ENCODE results near the gene SLC25A25.
A peak's percentile ranks its signal among the peaks of the same experiment; 100 is the strongest.

The SLC25A25 gene

GRCh38 chr9:128072144-128073021 is 4.4 kb downstream of the SLC25A25 start:
- peak in 1 of 3 experiments; percentile 55 for DNase-seq (ENCODE audit: low read depth in 3 of 3)

GRCh38 chr9:128073253-128073886 is 5.3 kb downstream of the SLC25A25 start:
- DNase-seq (ENCODE audit: low read depth in 3 of 3), result no peak

- no peak for DNase-seq (ENCODE audit: low read depth in 3 of 3)
These were observed 9.9 kb downstream of the SLC25A25 start for GRCh38 chr9:128077847-128078503.

- no peak for DNase-seq (ENCODE audit: low read depth in 3 of 3)
These were observed 10.7 kb downstream of the SLC25A25 start for GRCh38 chr9:128078504-128079434.

- DNase-seq (ENCODE audit: low read depth in 3 of 3), result no peak
These were observed 12.2 kb downstream of the SLC25A25 start for GRCh38 chr9:128080206-128080605.

GRCh38 chr9:128081056-128081455 is 13.0 kb downstream of the SLC25A25 start:
- DNase-seq (ENCODE audit: low read depth in 3 of 3), result no peak

GRCh38 chr9:128082151-128082550 is 14.1 kb downstream of the SLC25A25 start:
- DNase-seq (ENCODE audit: low read depth in 3 of 3), result no peak

GRCh38 chr9:128084746-128085145 is 16.7 kb downstream of the SLC25A25 start:
- DNase-seq (ENCODE audit: low read depth in 3 of 3), result no peak

- DNase-seq (ENCODE audit: low read depth in 3 of 3), result no peak
These were observed 17.9 kb downstream of the SLC25A25 start for GRCh38 chr9:128085943-128086342.

- DNase-seq (ENCODE audit: low read depth in 3 of 3), result no peak
These were observed 19.2 kb downstream of the SLC25A25 start for GRCh38 chr9:128087262-128087661.

- no peak for DNase-seq (ENCODE audit: low read depth in 3 of 3)
These were observed 20.4 kb downstream of the SLC25A25 start for GRCh38 chr9:128088253-128088945.

GRCh38 chr9:128089299-128089698 is 21.3 kb downstream of the SLC25A25 start:
- no peak for DNase-seq (ENCODE audit: low read depth in 3 of 3)

GRCh38 chr9:128091144-128091543 is 23.1 kb downstream of the SLC25A25 start:
- no peak for DNase-seq (ENCODE audit: low read depth in 3 of 3)

GRCh38 chr9:128091571-128091970 is 23.5 kb downstream of the SLC25A25 start:
- no peak for DNase-seq (ENCODE audit: low read depth in 3 of 3)

GRCh38 chr9:128092199-128092977 is 24.4 kb downstream of the SLC25A25 start:
- no peak for DNase-seq (ENCODE audit: low read depth in 3 of 3)

- DNase-seq (ENCODE audit: low read depth in 3 of 3), result no peak
These were observed 25.0 kb downstream of the SLC25A25 start for GRCh38 chr9:128093011-128093410.

GRCh38 chr9:128094166-128094949 is 26.3 kb downstream of the SLC25A25 start:
- peak; percentile 44 to 63 (median 63) for DNase-seq (ENCODE audit: low read depth in 3 of 3)

GRCh38 chr9:128094950-128095544 is 27.0 kb downstream of the SLC25A25 start:
- no peak for DNase-seq (ENCODE audit: low read depth in 3 of 3)

All from stimulated activated CD4-positive, alpha-beta T cell treated with anti-CD3 and anti-CD28 coated beads, TNF-alpha, amount 100 ng/mL, for 4 hours (primary cell).